GM13977 (cell line): Measurements from ENCODE around the gene WDR41.

Experiments used
- DNase-seq: peaks from one replicate; pipeline ENCODE4 v3.0.0; 2012; ENCODE audit warnings: low spot score
- in situ Hi-C: fragments of 300-500 bp; cut with MboI; formaldehyde crosslinking; loops from one replicate; pipeline ENCODE4 v1.12.0; 2022; ENCODE audit warnings: low sequenced_read_pairs, low pct_unique_long_range_greater_than_20kb, mixed read lengths, inconsistent platforms; ENCODE audit not compliant: unreplicated experiment
- TF ChIP-seq, protein P1 (sequence below): IDR thresholded peaks from 2 replicates; pipeline ENCODE4 v1.5.1; 2012; ENCODE audit warnings: mild to moderate bottlenecking, control low read depth; ENCODE audit not compliant: insufficient read depth; ENCODE audit errors: extremely low read depth, missing control alignments

WDR41 gene

DNA sequence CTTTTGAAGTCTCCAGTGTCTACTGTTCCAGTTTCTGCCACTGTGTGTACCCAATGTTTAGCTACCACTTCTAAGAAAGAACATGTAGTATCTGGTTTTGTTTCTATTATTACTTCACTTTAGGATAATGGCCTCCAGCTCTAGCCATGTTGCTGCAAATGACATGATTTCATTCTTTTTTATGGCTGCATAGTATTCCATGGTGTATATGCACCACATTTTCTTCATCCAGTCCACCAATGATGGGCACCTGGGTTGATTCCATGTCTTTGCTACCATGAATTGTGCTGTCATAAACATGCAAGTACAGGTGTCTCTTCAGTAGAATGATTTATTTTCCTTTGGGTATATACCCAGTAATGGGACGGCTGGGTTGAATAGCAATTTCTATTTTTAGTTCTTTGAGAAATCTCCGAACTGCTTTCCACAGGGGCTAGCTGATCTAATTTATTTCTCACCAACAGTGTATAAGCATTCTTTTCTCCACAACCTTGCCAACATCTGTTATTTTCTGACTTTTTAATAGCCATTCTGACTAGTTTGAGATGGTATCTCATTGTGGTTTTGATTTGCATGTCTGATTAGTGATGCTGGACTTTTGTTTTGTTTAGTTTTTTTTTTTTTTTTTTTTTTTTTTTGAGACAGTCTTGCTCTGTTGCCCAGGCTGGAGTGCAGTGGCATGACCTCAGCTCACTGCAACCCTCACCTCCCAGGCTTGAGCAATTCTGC is 68.9 kb downstream of the WDR41 start:
- DNase-seq: no peak
- TF ChIP-seq, protein P1, sequence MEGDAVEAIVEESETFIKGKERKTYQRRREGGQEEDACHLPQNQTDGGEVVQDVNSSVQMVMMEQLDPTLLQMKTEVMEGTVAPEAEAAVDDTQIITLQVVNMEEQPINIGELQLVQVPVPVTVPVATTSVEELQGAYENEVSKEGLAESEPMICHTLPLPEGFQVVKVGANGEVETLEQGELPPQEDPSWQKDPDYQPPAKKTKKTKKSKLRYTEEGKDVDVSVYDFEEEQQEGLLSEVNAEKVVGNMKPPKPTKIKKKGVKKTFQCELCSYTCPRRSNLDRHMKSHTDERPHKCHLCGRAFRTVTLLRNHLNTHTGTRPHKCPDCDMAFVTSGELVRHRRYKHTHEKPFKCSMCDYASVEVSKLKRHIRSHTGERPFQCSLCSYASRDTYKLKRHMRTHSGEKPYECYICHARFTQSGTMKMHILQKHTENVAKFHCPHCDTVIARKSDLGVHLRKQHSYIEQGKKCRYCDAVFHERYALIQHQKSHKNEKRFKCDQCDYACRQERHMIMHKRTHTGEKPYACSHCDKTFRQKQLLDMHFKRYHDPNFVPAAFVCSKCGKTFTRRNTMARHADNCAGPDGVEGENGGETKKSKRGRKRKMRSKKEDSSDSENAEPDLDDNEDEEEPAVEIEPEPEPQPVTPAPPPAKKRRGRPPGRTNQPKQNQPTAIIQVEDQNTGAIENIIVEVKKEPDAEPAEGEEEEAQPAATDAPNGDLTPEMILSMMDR: no peak
- in situ Hi-C loops: no loop called here

DNA sequence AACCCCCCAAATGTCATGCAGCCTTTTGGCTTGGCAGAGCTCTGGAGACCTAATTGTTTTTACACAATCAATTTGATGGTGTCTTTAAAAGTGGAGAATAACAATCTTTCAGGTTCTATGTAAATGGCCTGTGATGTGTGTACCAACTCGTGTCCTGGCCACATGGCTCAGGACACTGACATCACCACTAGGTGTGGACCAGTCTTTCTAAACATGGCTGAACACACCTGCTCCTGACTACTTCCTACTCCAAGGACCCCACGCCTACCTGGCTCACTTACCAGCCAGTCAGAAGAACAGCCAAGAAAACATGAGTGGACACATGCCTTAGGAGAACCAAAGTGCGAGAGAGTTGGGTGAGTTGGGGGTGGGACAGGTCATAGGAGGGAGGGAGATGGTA is 71.2 kb downstream of the WDR41 start:
- TF ChIP-seq, protein P1: no peak
- in situ Hi-C loops: no loop called here
- DNase-seq: no peak

DNA sequence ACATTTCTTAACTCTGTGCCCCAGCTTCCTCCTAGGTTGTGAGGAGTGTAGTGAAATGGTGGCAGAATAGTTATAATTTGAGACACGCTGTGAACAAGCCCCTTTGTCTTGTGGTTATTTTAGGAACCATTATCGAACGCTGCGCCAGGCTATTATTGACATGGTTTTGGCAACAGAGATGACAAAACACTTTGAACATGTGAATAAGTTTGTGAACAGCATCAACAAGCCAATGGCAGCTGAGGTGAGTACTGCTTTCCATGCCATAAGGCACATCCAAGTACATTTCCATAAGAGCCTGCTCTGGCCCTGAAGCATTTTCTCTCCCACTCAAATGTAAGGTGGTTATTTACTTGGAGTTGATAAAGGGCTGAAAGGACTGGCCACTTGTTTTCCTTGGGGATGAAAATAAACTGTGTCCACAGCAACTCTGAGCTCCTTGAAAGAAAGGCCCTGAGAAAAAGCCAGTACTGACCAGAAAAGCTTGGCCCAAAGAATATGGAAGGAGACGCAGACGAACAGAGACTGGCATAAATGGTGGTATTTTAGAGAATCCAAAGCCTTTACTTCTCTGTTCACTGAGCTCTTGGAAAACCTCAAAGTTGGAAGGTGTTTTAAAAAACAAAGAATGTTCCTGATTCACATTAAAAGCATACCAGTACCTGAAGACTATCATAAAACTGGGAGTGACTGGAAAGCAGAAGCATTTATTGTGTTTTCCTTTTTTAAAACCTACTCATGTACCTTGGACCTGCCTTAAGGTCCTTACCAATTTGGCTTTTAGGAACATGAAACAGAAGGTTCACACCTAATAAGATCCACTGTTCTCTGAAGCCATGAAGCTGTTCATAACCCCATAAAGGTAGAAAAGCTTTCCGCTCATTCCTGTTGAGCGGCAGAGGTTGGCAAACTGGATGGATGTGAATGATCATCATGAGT is 72.2 kb downstream of the WDR41 start:
- TF ChIP-seq, protein P1: no peak
- DNase-seq: no peak
- in situ Hi-C loops: no loop called here

DNA sequence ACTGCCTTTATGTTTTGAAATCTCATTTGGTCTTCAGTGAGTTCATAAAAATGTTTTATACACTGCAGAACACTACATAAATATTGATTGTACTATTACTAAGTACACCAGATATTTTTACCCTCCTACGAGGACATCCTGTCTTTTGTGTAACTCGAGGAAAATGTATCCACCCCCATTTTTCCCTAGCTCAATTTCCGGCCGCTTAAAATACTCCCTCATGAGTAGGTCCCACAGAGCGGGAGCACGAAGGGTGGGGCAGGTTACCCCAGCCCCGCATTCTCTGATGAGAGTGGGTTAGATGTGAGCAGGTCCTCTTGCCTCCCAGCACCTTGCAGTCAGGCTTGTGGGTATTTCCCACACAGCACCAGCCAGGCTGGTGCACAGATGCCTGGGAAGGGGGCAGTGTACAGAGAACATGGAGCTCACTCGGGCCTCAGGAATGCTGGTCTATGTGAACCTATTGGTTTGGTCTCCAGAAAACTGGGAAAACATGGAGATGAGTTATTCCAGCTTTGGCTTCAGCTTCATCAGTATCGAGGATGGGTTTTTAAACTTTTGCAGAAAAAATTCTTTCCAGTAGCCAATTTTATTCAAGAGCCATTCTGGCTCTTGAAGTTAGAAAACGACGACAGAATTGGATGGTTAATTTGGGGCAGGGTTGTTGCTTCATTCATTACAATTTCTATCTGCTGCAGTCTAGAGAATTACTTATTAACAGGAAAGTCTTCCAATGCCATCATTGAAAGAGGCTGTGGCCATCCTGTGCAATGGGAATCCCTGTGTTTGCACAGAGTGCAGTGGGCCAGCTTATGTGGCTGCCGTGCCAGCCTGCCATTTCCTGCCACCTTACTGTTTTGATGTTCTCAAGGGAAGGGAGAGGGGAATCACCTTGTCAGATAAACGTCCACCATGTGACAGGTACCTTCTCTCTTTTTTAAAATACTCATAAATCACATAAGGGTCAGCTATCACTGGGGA is 73.2 kb downstream of the WDR41 start:
- in situ Hi-C loops: no loop called here
- TF ChIP-seq, protein P1: no peak
- DNase-seq: no peak

DNA sequence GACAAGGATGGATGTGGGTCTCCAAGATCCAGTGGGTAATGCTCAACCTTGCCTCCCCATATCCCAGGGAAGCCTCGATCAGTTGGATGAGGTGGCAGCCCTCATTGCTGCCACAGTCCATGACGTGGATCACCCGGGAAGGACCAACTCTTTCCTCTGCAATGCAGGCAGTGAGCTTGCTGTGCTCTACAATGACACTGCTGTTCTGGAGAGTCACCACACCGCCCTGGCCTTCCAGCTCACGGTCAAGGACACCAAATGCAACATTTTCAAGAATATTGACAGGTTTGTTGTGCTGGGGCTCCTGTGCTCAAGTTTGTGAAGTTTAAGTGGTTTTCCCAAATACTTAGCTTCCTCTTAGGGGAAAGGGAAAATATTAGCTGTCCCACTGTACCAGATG is 74.0 kb downstream of the WDR41 start:
- in situ Hi-C loops: no loop called here
- no peak for DNase-seq
- TF ChIP-seq, protein P1: no peak

DNA sequence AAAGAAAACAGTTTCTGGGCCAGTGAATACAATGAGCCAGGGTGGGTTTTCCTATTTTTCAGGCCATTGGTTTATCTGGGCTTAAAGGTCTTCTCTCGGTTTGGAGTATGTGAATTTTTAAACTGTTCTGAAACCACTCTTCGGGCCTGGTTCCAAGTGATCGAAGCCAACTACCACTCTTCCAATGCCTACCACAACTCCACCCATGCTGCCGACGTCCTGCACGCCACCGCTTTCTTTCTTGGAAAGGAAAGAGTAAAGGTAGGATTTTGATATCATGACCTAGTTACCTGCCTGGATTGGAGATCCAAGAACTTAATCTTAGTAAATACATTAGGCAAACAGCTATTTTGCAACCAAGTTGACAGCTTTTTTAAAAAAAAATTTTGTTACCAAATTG is 79.1 kb downstream of the WDR41 start:
- no peak for DNase-seq
- TF ChIP-seq, protein P1: no peak
- in situ Hi-C loops: no loop called here
